ENCODE results near the gene TIMM44. TPM values are rescaled to one million over a fixed set of nuclear protein-coding genes. Genes with fewer than 3 reads are reported as not detected.

The TIMM44 gene
- polyA plus RNA-seq, 1 donor (not counting 4 experiments of a cell fraction or from before 2014, with no cell fraction given), result 34.8 TPM

- H3K36me3 ChIP-seq (ENCODE audit: control insufficient read depth in 2 of 2, extremely low read depth in 1 of 2, insufficient read depth in 2 of 2, low read length in 2 of 2), result peaks cover 20 to 27% of the 10 kb centered on the region in 2 experiments
- TF ChIP-seq EZH2 (IDR thresholded peaks at IDR 0.05; ENCODE audit: low read length), result no peak
- TF ChIP-seq CTCF (optimal IDR thresholded peaks at IDR 0.05 in 1 of 3, IDR thresholded peaks at IDR 0.05 in 1 of 3, conservative IDR thresholded peaks at IDR 0.05 in 1 of 3; ENCODE audit: extremely low read depth in 1 of 3, insufficient read depth in 2 of 3, low read length in 3 of 3), result no peak
- no peak overlapping the region for H3K9ac ChIP-seq (ENCODE audit: control insufficient read depth, extremely low read depth, insufficient read depth, low read length)
- no peaks in the 10 kb centered on the region for H3K79me2 ChIP-seq (ENCODE audit: control insufficient read depth, insufficient read depth, low read length)
- H3K4me1 ChIP-seq (ENCODE audit: control insufficient read depth, extremely low read depth, insufficient read depth, low read length), result no peaks in the 10 kb centered on the region
- FAIRE-seq (no peak), DNase-seq (ENCODE audit: low read depth, low spot score) (no peak)
- dilution Hi-C loops (cut with MboI; ENCODE audit: extremely low pct_ligation_motif_present, low sequenced_read_pairs), result no loop called here
- no peak overlapping the region for H2AFZ ChIP-seq (ENCODE audit: control insufficient read depth, low read length)
- no peak overlapping the region for H3K4me3 ChIP-seq (ENCODE audit: control insufficient read depth in 2 of 3, extremely low read depth in 1 of 3, insufficient read depth in 2 of 3, low read depth in 1 of 3, low read length in 3 of 3)
- no peaks in the 10 kb centered on the region for H3K9me1 ChIP-seq (ENCODE audit: control insufficient read depth, extremely low read depth, insufficient read depth, low read length)
- no peaks in the 10 kb centered on the region for H3K27me3 ChIP-seq (ENCODE audit: control insufficient read depth, extremely low read depth, insufficient read depth, low read length)
- H3K9me3 ChIP-seq (ENCODE audit: control insufficient read depth, low read depth, low read length), result no peaks in the 10 kb centered on the region
- H3K4me2 ChIP-seq (ENCODE audit: control insufficient read depth, extremely low read depth, insufficient read depth, low read depth, low read length), result no peak overlapping the region
- no peaks in the 10 kb centered on the region for H4K20me1 ChIP-seq (ENCODE audit: control insufficient read depth, extremely low read depth, insufficient read depth, low read length)
- no peak overlapping the region for H3K27ac ChIP-seq (ENCODE audit: control insufficient read depth, insufficient read depth, low read length)
Measured at GRCh38 chr19:7963566-7963965, 20.1 kb upstream of the TIMM44 start.

GRCh38 chr19:7962644-7963268 lies 19.3 kb upstream of the TIMM44 start:
- Histone ChIP-seq H3K4me1 (ENCODE audit: control insufficient read depth, extremely low read depth, insufficient read depth, low read length) (no peaks in the 10 kb centered on the region), H4K20me1 (ENCODE audit: control insufficient read depth, extremely low read depth, insufficient read depth, low read length) (no peaks in the 10 kb centered on the region), H3K9me3 (ENCODE audit: control insufficient read depth, low read depth, low read length) (no peaks in the 10 kb centered on the region), H3K27ac (ENCODE audit: control insufficient read depth, insufficient read depth, low read length) (no peak overlapping the region), H3K4me3 (ENCODE audit: control insufficient read depth in 2 of 3, extremely low read depth in 1 of 3, insufficient read depth in 2 of 3, low read depth in 1 of 3, low read length in 3 of 3) (no peak overlapping the region), H3K9me1 (ENCODE audit: control insufficient read depth, extremely low read depth, insufficient read depth, low read length) (no peaks in the 10 kb centered on the region), H3K27me3 (ENCODE audit: control insufficient read depth, extremely low read depth, insufficient read depth, low read length) (no peaks in the 10 kb centered on the region), H3K36me3 (ENCODE audit: control insufficient read depth in 2 of 2, extremely low read depth in 1 of 2, insufficient read depth in 2 of 2, low read length in 2 of 2) (peaks cover 21 to 22% of the 10 kb centered on the region in 2 experiments), H3K4me2 (ENCODE audit: control insufficient read depth, extremely low read depth, insufficient read depth, low read depth, low read length) (no peak overlapping the region), H3K79me2 (ENCODE audit: control insufficient read depth, insufficient read depth, low read length) (no peaks in the 10 kb centered on the region), H2AFZ (ENCODE audit: control insufficient read depth, low read length) (no peak overlapping the region), H3K9ac (ENCODE audit: control insufficient read depth, extremely low read depth, insufficient read depth, low read length) (no peak overlapping the region)
- no peak for DNase-seq (ENCODE audit: low read depth, low spot score)
- TF ChIP-seq EZH2 (IDR thresholded peaks at IDR 0.05; ENCODE audit: low read length), result no peak
- no peak for TF ChIP-seq CTCF (optimal IDR thresholded peaks at IDR 0.05 in 1 of 3, IDR thresholded peaks at IDR 0.05 in 1 of 3, conservative IDR thresholded peaks at IDR 0.05 in 1 of 3; ENCODE audit: extremely low read depth in 1 of 3, insufficient read depth in 2 of 3, low read length in 3 of 3)
- dilution Hi-C loops (cut with MboI; ENCODE audit: extremely low pct_ligation_motif_present, low sequenced_read_pairs), result no loop called here
- no peak for FAIRE-seq
